GM12892 (cell line): ENCODE measurements around the gene MYL12A.

Source experiments
- POLR2A ChIP-seq: IDR thresholded peaks from 2 replicates; pipeline ENCODE4 v1.6.1; 2011; ENCODE audit warnings: low read depth, low read length, control low read depth
- POLR2AphosphoS5 ChIP-seq: IDR thresholded peaks from 2 replicates; pipeline ENCODE4 v1.6.1; 2011; ENCODE audit warnings: low read depth, low read length, control low read depth

DNA sequence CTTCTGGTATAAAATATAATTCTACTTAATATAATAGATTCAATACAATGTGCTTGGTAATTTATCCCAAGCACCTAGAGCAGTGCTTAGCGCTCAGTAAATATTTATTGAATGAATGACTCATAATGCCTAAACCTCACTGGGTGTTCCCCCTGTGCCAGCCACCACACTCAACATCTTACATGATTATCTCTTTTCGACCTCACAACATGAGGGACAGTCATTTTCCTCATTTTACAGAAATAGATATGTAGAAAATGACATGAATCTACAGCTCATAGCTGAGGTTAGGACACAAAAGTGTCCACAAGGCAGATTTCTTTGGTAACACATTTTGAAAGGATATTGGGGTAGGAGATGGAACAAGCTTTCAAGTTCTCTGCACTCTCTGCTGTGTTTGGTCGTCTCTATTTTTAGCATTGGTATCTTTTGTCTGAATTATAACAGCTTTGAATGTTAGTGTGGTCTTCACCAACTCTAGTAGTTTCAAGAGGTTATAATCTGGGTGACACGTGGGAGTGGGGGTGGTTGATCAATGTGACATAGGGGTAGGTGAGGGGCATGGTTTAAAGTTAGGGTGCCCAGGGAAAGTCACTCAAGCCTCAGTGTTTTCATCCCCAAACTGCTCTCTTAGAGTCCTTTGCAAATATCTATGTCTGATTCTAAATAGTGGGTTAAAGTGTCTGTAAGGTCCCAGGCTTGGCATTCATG lies 37.6 kb upstream of the MYL12A start:
- no peak for TF ChIP-seq POLR2AphosphoS5
- TF ChIP-seq POLR2A = no peak
